Natural killer cell (primary cell): ENCODE results near the gene GPHA2. TPM values are rescaled to one million over a fixed set of nuclear protein-coding genes. Genes with fewer than 3 reads are reported as not detected.

Experiments
- ATAC-seq, 3 donors: fragments of 150-1000 bp in 2 of 3; fragments of 200-7000 bp in 1 of 3; cut with Tn5 transposase; 1 replicate in 1 of 3; 2 replicates in 2 of 3; pipeline ENCODE4 v1.10.0; 2021; ENCODE audit warnings: mild to moderate bottlenecking in 2 of 3, moderate library complexity in 2 of 3
- DNase-seq, 2 donors: peaks; one replicate each; pipeline versions ENCODE4 v3.0.0 to v3.0.0-alpha.2; 2013 to 2021; ENCODE audit warnings: mixed read lengths in 1 of 2
- H3K27ac ChIP-seq: one replicate; pipeline ENCODE4 v1.5.1; 2013; ENCODE audit warnings: mild to moderate bottlenecking, low read length
- H3K27me3 ChIP-seq: one replicate; pipeline ENCODE4 v1.6.1; 2013; ENCODE audit warnings: low read length; ENCODE audit not compliant: control insufficient read depth, insufficient read depth
- H3K36me3 ChIP-seq: one replicate; pipeline ENCODE4 v1.6.1; 2013; ENCODE audit warnings: low read length; ENCODE audit not compliant: control insufficient read depth, insufficient read depth
- H3K4me1 ChIP-seq: one replicate; pipeline ENCODE4 v1.6.1; 2013; ENCODE audit warnings: low read length; ENCODE audit not compliant: control insufficient read depth, insufficient read depth
- H3K4me3 ChIP-seq: one replicate; pipeline ENCODE4 v1.5.1; 2013; ENCODE audit warnings: low read length
- H3K9me3 ChIP-seq: one replicate; pipeline ENCODE4 v1.6.1; 2013; ENCODE audit warnings: low read length; ENCODE audit not compliant: control insufficient read depth, insufficient read depth
- H3K27ac Mint-ChIP-seq, 2 donors: one replicate each; pipeline ENCODE4 v1.8.0; 2022; ENCODE audit warnings: mild to moderate bottlenecking in 2 of 2, mixed read lengths in 2 of 2, moderate library complexity in 1 of 2
- H3K27me3 Mint-ChIP-seq, 2 donors: one replicate each; pipeline ENCODE4 v1.8.0; 2022; ENCODE audit warnings: low read depth in 2 of 2, mixed read lengths in 2 of 2
- H3K36me3 Mint-ChIP-seq: one replicate; pipeline ENCODE4 v1.8.0; 2022; ENCODE audit warnings: mixed read lengths
- H3K4me1 Mint-ChIP-seq, 2 donors: one replicate each; pipeline ENCODE4 v1.8.0; 2022; ENCODE audit warnings: mixed read lengths in 2 of 2
- H3K4me3 Mint-ChIP-seq: one replicate; pipeline ENCODE4 v1.8.0; 2022; ENCODE audit warnings: mild to moderate bottlenecking, moderate library complexity, mixed read lengths
- H3K9me3 Mint-ChIP-seq, 2 donors: one replicate each; pipeline ENCODE4 v1.8.0; 2022; ENCODE audit warnings: mixed read lengths in 2 of 2
- WGBS: methylation state at CpG from one replicate; pipeline ENCODE4 v1.1.7; 2013; ENCODE audit warnings: missing lambda C conversion rate; ENCODE audit not compliant: insufficient coverage; 5-methylcytosine and 5-hydroxymethylcytosine counted together
- intact Hi-C: fragments of 100-400 bp; cut with micrococcal nuclease; formaldehyde crosslinking; loops from one replicate; pipeline ENCODE4 v1.14.2; 2022
- total RNA-seq, 4 donors: library from RNA; stranded (reverse); fragments of 120-200 nt in 1 of 4; gene quantifications; one replicate each; pipeline versions ENCODE4 v1.2.3 to v1.2.4, GENCODE V29; 2013 to 2022
- TF ChIP-seq, protein P1 (sequence below): fragments of 200-600 bp; IDR thresholded peaks from one replicate; pipeline ENCODE4 v1.8.0; 2022; ENCODE audit warnings: antibody characterized with exemption

The GPHA2 gene
- total RNA-seq, 3 donors from 2014 or later (not counting 1 experiment from before 2014, with no cell fraction given): not detected

- peak overlapping the region; percentile 88 for H3K4me3 Mint-ChIP-seq
- H3K9me3 ChIP-seq: no peaks in the 10 kb centered on the region
- no peaks in the 10 kb centered on the region for H3K36me3 Mint-ChIP-seq
- H3K27ac ChIP-seq: peak overlapping the region; percentile 89
- TF ChIP-seq, protein P1, sequence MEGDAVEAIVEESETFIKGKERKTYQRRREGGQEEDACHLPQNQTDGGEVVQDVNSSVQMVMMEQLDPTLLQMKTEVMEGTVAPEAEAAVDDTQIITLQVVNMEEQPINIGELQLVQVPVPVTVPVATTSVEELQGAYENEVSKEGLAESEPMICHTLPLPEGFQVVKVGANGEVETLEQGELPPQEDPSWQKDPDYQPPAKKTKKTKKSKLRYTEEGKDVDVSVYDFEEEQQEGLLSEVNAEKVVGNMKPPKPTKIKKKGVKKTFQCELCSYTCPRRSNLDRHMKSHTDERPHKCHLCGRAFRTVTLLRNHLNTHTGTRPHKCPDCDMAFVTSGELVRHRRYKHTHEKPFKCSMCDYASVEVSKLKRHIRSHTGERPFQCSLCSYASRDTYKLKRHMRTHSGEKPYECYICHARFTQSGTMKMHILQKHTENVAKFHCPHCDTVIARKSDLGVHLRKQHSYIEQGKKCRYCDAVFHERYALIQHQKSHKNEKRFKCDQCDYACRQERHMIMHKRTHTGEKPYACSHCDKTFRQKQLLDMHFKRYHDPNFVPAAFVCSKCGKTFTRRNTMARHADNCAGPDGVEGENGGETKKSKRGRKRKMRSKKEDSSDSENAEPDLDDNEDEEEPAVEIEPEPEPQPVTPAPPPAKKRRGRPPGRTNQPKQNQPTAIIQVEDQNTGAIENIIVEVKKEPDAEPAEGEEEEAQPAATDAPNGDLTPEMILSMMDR: no peak
- H3K4me1 ChIP-seq: peaks cover 31% of the 10 kb centered on the region
- ATAC-seq: no peak
- H3K4me3 ChIP-seq: no peak overlapping the region
- H3K4me1 Mint-ChIP-seq: peaks cover 15 to 31% of the 10 kb centered on the region in 2 donors
- no peak for DNase-seq
- intact Hi-C loops: loop anchor here (5.0 kb wide), 2 partner anchors 112 to 207 kb away; partner anchors contain the start of genes FAU, MRPL49 and SNX15
- H3K27me3 ChIP-seq: no peaks in the 10 kb centered on the region
- H3K27ac Mint-ChIP-seq: peak overlapping the region; percentile 91 to 96
- H3K36me3 ChIP-seq: peaks cover 37% of the 10 kb centered on the region
- WGBS: 85% methylated on average over 7 of the region's 7 CpGs
- no peaks in the 10 kb centered on the region for H3K27me3 Mint-ChIP-seq
- H3K9me3 Mint-ChIP-seq: no peaks in the 10 kb centered on the region
Observed at GRCh38 chr11:64915376-64915887, 20.3 kb downstream of the GPHA2 start.

DNA sequence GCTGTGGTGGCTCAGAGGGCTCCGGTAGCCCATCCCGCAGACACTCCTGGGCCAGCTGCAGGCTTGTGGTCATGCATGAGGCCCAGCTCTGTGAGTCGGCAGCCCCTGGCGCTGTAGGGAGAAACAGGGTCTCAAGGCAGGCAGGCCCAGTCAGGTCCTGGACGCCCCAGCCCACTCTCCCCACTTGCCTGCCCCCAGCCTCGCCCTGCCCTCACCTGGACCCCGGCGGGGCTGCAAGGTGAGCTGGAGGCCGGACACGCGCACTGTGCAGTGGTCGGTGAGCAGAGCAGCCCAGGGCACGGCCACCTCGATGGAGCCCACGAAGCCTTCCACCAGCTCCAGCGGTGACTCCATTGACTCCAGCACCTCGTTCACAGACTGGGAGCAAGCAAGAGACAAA lies 21.6 kb downstream of the GPHA2 start:
- H3K27me3 ChIP-seq: no peaks in the 10 kb centered on the region
- H3K4me1 Mint-ChIP-seq: peaks cover 15 to 31% of the 10 kb centered on the region in 2 donors
- ATAC-seq: no peak
- no peak overlapping the region for H3K4me3 ChIP-seq
- H3K27ac ChIP-seq: no peak overlapping the region
- intact Hi-C loops: no loop called here
- no peaks in the 10 kb centered on the region for H3K9me3 ChIP-seq
- TF ChIP-seq, protein P1: no peak
- 97% methylated on average over 17 of the region's 17 CpGs for WGBS
- H3K9me3 Mint-ChIP-seq: no peaks in the 10 kb centered on the region
- peaks cover 31% of the 10 kb centered on the region for H3K4me1 ChIP-seq
- no peak for DNase-seq
- H3K27ac Mint-ChIP-seq: peak overlapping the region in 1 of 2 donors; percentile 96
- H3K4me3 Mint-ChIP-seq: no peak overlapping the region
- H3K36me3 Mint-ChIP-seq: no peaks in the 10 kb centered on the region
- no peaks in the 10 kb centered on the region for H3K27me3 Mint-ChIP-seq
- H3K36me3 ChIP-seq: peaks cover 48% of the 10 kb centered on the region

- Mint-ChIP-seq H3K27ac (peak overlapping the region in 1 of 2 donors; percentile 47), H3K27me3 (no peaks in the 10 kb centered on the region), H3K36me3 (no peaks in the 10 kb centered on the region), H3K4me3 (no peak overlapping the region), H3K4me1 (peaks cover 15 to 31% of the 10 kb centered on the region in 2 donors), H3K9me3 (no peaks in the 10 kb centered on the region)
- WGBS: 89% methylated on average over 18 of the region's 18 CpGs
- DNase-seq (no peak), ATAC-seq (no peak)
- Histone ChIP-seq H3K36me3 (peaks cover 52% of the 10 kb centered on the region), H3K4me1 (peaks cover 31% of the 10 kb centered on the region), H3K9me3 (no peaks in the 10 kb centered on the region), H3K27ac (no peak overlapping the region), H3K27me3 (no peaks in the 10 kb centered on the region), H3K4me3 (no peak overlapping the region)
- TF ChIP-seq, protein P1: no peak
- intact Hi-C loops: no loop called here
Observed at GRCh38 chr11:64913171-64913727, 22.4 kb downstream of the GPHA2 start.

DNA sequence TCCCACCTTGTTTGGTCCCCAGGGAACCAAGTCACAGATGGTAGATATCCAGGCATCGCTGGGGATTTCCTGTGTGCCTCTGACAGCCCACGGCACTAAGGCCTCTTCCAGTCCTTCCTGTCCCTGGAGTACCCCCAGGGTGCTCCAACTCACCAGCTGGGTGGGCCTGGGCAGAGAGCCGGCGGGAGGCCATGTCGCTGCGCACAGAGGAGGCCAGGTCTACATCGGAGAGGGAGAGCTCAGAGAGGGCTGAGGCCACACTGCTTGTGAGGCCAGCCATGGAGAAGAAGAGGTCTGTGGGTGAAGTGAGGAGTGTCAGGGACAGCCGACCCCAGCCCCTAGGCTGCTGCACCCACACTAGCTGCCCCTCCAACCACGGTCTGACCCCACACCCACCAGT lies 24.0 kb downstream of the GPHA2 start:
- H3K4me3 ChIP-seq: no peak overlapping the region
- H3K9me3 Mint-ChIP-seq: no peaks in the 10 kb centered on the region
- no peak overlapping the region for H3K4me3 Mint-ChIP-seq
- WGBS: 94% methylated on average over 7 of the region's 9 CpGs
- H3K4me1 Mint-ChIP-seq: peaks cover 7 to 19% of the 10 kb centered on the region in 2 donors
- H3K27ac ChIP-seq: no peak overlapping the region
- peaks cover 65% of the 10 kb centered on the region for H3K36me3 ChIP-seq
- no peaks in the 10 kb centered on the region for H3K27me3 Mint-ChIP-seq
- no peak for ATAC-seq
- DNase-seq: no peak
- intact Hi-C loops: no loop called here
- no peaks in the 10 kb centered on the region for H3K27me3 ChIP-seq
- H3K36me3 Mint-ChIP-seq: no peaks in the 10 kb centered on the region
- H3K4me1 ChIP-seq: peaks cover 19% of the 10 kb centered on the region
- H3K27ac Mint-ChIP-seq: peak overlapping the region in 1 of 2 donors; percentile 45
- H3K9me3 ChIP-seq: no peaks in the 10 kb centered on the region
- TF ChIP-seq, protein P1: no peak
